Gastroesophageal sphincter (tissue), 3 donors: ENCODE results near the gene ACOX3.

Experiments
- CTCF ChIP-seq, 4 experiments: fragments of 200-600 bp in 2 of 4; fragments of 450-650 bp in 2 of 4; sonication (generic) in 1 of 4; IDR thresholded peaks; one replicate each; pipeline ENCODE4 v1.5.1; 2017 to 2019; ENCODE audit warnings: antibody characterized with exemption in 4 of 4, mild to moderate bottlenecking in 2 of 4, moderate library complexity in 2 of 4
- EP300 ChIP-seq: sonication (generic); formaldehyde crosslinking; IDR thresholded peaks from one replicate; pipeline ENCODE4 v1.6.1; 2017; ENCODE audit warnings: antibody characterized with exemption, mild to moderate bottlenecking
- POLR2A ChIP-seq, 2 donors: fragments of 450-650 bp; IDR thresholded peaks; one replicate each; pipeline ENCODE4 v1.6.1; 2017; ENCODE audit warnings: antibody characterized with exemption in 2 of 2, mild to moderate bottlenecking in 2 of 2, moderate library complexity in 1 of 2
- POLR2AphosphoS5 ChIP-seq: sonication (generic); formaldehyde crosslinking; IDR thresholded peaks from one replicate; pipeline ENCODE4 v1.6.1; 2017; ENCODE audit warnings: antibody characterized with exemption

- TF ChIP-seq CTCF (IDR thresholded peaks at IDR 0.05): no peak
- no peak for TF ChIP-seq POLR2A (IDR thresholded peaks at IDR 0.05)
- TF ChIP-seq POLR2AphosphoS5: no peak
- no peak for TF ChIP-seq EP300
Measured at GRCh38 chr4:8332038-8332857, 108.3 kb downstream of the ACOX3 start.
